Measurements from ENCODE around the gene TBC1D30. TPM values are rescaled to one million over a fixed set of nuclear protein-coding genes. Genes with fewer than 3 reads are reported as not detected.

TBC1D30 gene
- total RNA-seq, 1 donor from 2014 or later: 4.2 TPM

DNA sequence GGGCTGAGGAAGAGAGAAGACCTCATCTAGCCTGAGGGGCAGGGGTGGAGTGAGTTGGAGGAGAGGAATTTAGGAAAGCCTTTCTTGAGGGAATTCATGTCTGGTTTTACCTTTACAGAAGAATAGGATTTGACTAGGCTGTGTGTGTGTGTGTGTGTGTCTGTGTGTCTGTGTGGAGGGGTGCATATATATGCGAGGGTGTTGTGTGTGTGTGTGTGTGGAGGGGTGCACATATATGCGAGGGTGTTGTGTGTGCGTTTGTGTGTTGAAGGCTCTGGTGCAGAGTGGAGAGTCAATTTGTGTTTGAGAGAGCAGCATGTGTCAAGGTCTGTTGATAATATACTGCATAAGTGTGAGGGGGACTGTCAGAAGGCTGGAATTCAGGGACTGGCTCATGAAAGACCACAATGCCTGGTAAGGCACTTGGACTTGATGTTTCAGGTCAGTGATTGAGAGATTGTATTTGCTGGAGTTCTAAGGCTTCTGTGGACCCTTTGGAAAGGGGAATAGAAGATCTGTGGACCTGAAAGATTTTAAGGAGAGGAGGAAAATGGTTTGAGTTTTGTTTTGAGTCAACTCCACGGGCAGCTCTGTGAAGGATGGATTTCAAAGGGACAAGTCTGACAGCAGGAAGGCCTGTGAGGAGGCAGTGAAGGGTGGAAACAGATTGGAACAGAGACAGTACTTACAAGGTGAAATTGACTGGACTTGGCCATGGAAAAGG is 34.6 kb downstream of the TBC1D30 start:
- FAIRE-seq (peak; percentile 32), DNase-seq (ENCODE audit: low read depth) (no peak)
- Histone ChIP-seq H3K4me3 (ENCODE audit: low read depth, low read length) (no peak overlapping the region), H3K36me3 (ENCODE audit: control insufficient read depth, insufficient read depth, low read length) (no peaks in the 10 kb centered on the region), H3K27me3 (ENCODE audit: control insufficient read depth, insufficient read depth, low read length) (no peaks in the 10 kb centered on the region)
- TF ChIP-seq, protein P1, sequence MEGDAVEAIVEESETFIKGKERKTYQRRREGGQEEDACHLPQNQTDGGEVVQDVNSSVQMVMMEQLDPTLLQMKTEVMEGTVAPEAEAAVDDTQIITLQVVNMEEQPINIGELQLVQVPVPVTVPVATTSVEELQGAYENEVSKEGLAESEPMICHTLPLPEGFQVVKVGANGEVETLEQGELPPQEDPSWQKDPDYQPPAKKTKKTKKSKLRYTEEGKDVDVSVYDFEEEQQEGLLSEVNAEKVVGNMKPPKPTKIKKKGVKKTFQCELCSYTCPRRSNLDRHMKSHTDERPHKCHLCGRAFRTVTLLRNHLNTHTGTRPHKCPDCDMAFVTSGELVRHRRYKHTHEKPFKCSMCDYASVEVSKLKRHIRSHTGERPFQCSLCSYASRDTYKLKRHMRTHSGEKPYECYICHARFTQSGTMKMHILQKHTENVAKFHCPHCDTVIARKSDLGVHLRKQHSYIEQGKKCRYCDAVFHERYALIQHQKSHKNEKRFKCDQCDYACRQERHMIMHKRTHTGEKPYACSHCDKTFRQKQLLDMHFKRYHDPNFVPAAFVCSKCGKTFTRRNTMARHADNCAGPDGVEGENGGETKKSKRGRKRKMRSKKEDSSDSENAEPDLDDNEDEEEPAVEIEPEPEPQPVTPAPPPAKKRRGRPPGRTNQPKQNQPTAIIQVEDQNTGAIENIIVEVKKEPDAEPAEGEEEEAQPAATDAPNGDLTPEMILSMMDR (IDR thresholded peaks at IDR 0.05; ENCODE audit: insufficient read depth, low read length, severe bottlenecking): no peak

DNA sequence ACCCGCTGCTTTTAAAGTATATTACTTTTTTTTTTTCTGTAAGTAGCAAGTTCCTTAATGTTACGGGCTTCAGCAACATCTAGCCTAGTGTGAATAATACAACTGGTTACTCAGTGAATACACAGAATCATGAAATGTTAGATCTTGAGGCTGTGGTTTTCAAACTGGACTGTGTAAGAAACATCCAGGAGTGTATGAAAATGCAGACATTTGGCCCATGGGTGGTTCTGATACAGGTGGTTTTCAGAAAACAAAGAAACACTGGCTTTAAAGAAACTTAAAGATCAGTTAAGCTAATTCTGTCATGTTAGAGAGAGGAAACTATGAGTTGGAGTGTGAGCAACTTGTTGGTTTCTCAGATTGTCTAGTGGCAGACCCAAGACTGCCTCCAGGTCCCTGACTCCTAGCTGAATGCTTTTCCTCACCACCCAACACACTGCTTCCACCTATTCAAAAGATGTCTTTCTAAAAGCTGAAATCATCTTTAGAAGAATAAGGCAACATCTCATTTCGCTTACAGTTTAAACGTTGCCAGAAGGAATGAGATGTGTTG is 36.1 kb downstream of the TBC1D30 start:
- Histone ChIP-seq H3K27me3 (ENCODE audit: control insufficient read depth, insufficient read depth, low read length) (peaks cover 2% of the 10 kb centered on the region), H3K4me3 (ENCODE audit: low read depth, low read length) (no peak overlapping the region), H3K36me3 (ENCODE audit: control insufficient read depth, insufficient read depth, low read length) (no peaks in the 10 kb centered on the region)
- TF ChIP-seq, protein P1 (IDR thresholded peaks at IDR 0.05; ENCODE audit: insufficient read depth, low read length, severe bottlenecking): no peak
- DNase-seq (ENCODE audit: low read depth): no peak
- FAIRE-seq: no peak

DNA sequence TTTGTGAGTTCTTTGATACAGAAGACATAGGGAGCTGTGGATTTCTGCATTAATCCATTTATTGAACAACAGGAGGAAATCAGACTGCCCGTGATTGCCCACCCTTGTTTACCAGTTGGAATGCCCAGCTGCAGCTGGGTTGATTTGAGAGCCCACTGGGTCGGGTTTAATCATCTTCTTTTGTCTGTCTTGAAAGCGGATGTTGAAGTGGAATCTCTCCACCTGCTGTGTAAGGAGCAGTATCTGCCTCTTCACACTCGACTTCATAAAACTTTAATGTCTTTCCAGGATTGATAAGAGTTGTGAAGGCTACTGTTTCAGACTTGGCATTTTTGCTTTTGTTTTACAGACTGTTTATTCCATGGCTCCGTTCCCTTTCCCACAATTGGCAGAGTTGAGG is 39.9 kb downstream of the TBC1D30 start:
- TF ChIP-seq, protein P1 (IDR thresholded peaks at IDR 0.05; ENCODE audit: insufficient read depth, low read length, severe bottlenecking): no peak
- FAIRE-seq (no peak), DNase-seq (ENCODE audit: low read depth) (no peak)
- H3K27me3 ChIP-seq (ENCODE audit: control insufficient read depth, insufficient read depth, low read length): peaks cover 2% of the 10 kb centered on the region
- no peaks in the 10 kb centered on the region for H3K36me3 ChIP-seq (ENCODE audit: control insufficient read depth, insufficient read depth, low read length)
- H3K4me3 ChIP-seq (ENCODE audit: low read depth, low read length): no peak overlapping the region

DNA sequence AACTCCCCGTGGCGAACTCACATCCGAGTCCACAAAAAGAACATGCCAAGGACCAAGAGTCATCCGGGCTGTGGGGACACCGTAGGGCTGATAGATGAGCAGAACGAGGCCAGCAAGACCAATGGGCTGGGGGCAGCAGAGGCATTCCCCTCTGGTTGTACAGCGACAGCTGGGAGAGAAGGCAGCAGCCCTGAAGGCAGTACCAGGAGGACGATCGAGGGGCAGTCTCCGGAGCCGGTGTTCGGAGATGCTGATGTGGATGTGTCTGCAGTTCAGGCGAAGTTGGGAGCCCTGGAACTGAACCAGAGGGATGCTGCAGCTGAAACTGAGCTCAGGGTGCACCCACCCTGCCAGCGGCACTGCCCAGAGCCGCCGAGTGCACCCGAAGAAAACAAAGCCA is 50.7 kb downstream of the TBC1D30 start:
- TF ChIP-seq, protein P1 (IDR thresholded peaks at IDR 0.05; ENCODE audit: insufficient read depth, low read length, severe bottlenecking): no peak
- H3K27me3 ChIP-seq (ENCODE audit: control insufficient read depth, insufficient read depth, low read length): no peaks in the 10 kb centered on the region
- no peaks in the 10 kb centered on the region for H3K36me3 ChIP-seq (ENCODE audit: control insufficient read depth, insufficient read depth, low read length)
- FAIRE-seq (no peak), DNase-seq (ENCODE audit: low read depth) (no peak)
- no peak overlapping the region for H3K4me3 ChIP-seq (ENCODE audit: low read depth, low read length)

DNA sequence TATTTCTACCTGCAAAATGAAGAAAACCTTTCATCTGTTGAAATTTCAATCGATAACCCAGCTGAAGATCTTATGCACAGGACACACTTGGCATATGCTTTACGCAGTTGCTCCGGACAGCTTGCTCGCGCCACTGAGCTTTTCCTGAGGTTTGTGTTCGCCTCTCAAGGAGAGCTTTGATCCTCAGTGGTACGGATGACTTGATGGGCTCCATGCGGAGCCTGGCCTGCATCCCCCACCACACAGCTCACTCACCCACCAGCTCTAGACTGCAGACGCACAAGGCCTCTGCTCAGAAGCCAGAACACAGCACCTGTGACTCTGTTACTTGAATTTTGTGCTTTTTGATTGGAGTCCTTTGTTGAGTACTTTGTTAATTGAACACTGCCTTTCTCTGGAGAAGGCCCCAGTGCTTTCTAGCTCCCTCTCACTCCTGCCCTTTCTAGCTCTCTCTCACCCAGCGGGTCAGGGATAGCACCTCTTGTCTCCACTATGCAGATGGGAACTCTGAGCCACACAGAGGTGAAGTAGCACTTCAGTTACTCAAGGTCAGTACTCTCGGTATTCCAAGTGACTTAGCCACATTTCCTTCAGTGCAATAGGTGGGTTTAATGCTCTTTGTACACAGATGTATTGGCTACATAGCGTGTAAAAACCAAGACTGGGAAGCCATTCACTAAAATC is 52.1 kb downstream of the TBC1D30 start:
- Histone ChIP-seq H3K36me3 (ENCODE audit: control insufficient read depth, insufficient read depth, low read length) (no peaks in the 10 kb centered on the region), H3K27me3 (ENCODE audit: control insufficient read depth, insufficient read depth, low read length) (no peaks in the 10 kb centered on the region), H3K4me3 (ENCODE audit: low read depth, low read length) (no peak overlapping the region)
- no peak for FAIRE-seq
- DNase-seq (ENCODE audit: low read depth): no peak
- TF ChIP-seq, protein P1 (IDR thresholded peaks at IDR 0.05; ENCODE audit: insufficient read depth, low read length, severe bottlenecking): no peak

All from bronchial epithelial cell (primary cell).